ENCODE measurements around the gene KRTAP10-6. TPM values are rescaled to one million over a fixed set of nuclear protein-coding genes. Genes with fewer than 3 reads are reported as not detected.
"Not testable (repeated sequence)": the region's sequence is repeated elsewhere in the genome, so short reads cannot be mapped to it uniquely, and the experiment has no call there.

KRTAP10-6 gene
- total RNA-seq, 2 experiments from 2014 or later: not detected

- Histone ChIP-seq H3K4me3 (ENCODE audit: low read depth, low read length, poor library complexity, severe bottlenecking) (no peak overlapping the region), H3K36me3 (ENCODE audit: insufficient read depth, low read length) (no peaks in the 10 kb centered on the region), H3K79me2 (ENCODE audit: insufficient read depth, low read depth, low read length) (no peaks in the 10 kb centered on the region), H3K4me1 (ENCODE audit: insufficient read depth, low read length, poor library complexity, severe bottlenecking) (no peaks in the 10 kb centered on the region), H2AFZ (ENCODE audit: low read length) (no peak overlapping the region), H3K4me2 (ENCODE audit: low read length) (no peak overlapping the region), H3K9me2 (ENCODE audit: insufficient read depth, low read length) (no peaks in the 10 kb centered on the region), H3K9me3 (ENCODE audit: low read length) (no peaks in the 10 kb centered on the region), H3K27ac (ENCODE audit: low read depth, low read length, poor library complexity, severe bottlenecking) (no peak overlapping the region), H4K20me1 (ENCODE audit: insufficient read depth, low read length) (no peaks in the 10 kb centered on the region)
- DNase-seq (ENCODE audit: low spot score): no peak
- no peak for TF ChIP-seq EZH2phosphoT487 (IDR thresholded peaks at IDR 0.05; ENCODE audit: borderline replicate concordance, low read depth, low read length)
- TF ChIP-seq, protein P1, sequence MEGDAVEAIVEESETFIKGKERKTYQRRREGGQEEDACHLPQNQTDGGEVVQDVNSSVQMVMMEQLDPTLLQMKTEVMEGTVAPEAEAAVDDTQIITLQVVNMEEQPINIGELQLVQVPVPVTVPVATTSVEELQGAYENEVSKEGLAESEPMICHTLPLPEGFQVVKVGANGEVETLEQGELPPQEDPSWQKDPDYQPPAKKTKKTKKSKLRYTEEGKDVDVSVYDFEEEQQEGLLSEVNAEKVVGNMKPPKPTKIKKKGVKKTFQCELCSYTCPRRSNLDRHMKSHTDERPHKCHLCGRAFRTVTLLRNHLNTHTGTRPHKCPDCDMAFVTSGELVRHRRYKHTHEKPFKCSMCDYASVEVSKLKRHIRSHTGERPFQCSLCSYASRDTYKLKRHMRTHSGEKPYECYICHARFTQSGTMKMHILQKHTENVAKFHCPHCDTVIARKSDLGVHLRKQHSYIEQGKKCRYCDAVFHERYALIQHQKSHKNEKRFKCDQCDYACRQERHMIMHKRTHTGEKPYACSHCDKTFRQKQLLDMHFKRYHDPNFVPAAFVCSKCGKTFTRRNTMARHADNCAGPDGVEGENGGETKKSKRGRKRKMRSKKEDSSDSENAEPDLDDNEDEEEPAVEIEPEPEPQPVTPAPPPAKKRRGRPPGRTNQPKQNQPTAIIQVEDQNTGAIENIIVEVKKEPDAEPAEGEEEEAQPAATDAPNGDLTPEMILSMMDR (conservative IDR thresholded peaks at IDR 0.05; ENCODE audit: low read length): no peak
- CTCF ChIA-PET (ENCODE audit: unreplicated experiment): no interaction called here
- intact Hi-C loops (cut with micrococcal nuclease; ENCODE audit: unreplicated experiment): no loop called here
- POLR2A ChIA-PET: no interaction called here
- no TSS peak for BruUV-seq (replicated peaks)
Measured at GRCh38 chr21:44639331-44639655, 47.0 kb upstream of the KRTAP10-6 start.

DNA sequence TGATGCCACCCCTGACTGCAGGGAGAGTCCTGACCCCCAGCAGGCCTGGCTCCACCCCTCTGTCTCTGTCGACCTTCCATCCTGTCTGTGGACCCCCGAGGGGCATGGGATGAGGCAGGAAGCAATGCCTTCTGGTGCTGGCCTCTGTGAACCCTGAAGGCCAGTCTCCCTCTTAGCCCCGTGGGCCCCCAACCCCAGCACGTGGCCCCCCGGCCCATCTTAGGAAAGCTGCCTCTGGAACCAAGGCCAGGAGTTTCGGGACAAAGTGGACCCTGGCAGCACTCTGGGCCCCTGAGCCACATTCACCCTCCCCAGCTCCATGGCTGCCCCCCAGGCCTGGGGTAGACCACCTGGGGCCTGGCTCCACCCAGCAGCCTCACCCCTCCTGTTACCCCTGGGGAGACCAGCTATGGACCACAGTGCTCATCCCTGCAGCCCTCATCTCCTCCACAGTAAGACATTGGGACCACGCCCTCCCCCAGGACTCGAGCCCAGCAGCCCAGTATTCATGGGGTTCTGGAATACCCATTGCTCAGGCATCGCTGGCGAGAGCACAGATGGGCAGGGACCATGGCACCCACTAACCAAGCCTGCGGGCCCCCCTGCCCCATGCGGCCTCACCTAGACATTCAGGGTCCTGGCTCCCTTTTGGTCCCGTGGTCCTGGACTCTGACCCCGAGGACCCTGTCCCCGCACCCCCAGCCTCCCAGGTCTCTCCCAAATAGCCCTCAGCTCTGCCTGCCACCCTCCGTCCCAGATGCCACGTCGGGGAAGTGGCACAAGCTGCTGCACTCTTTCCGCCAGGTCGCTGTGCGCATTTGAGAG, 46.4 kb upstream of the KRTAP10-6 start:
- H3K9me3 ChIP-seq (ENCODE audit: low read length); H2AFZ ChIP-seq (ENCODE audit: low read length); BruUV-seq (replicated peaks); intact Hi-C loops (cut with micrococcal nuclease; ENCODE audit: unreplicated experiment); POLR2A ChIA-PET; H3K27ac ChIP-seq (ENCODE audit: low read depth, low read length, poor library complexity, severe bottlenecking); H3K4me2 ChIP-seq (ENCODE audit: low read length); H3K79me2 ChIP-seq (ENCODE audit: insufficient read depth, low read depth, low read length); H3K4me3 ChIP-seq (ENCODE audit: low read depth, low read length, poor library complexity, severe bottlenecking); H3K4me1 ChIP-seq (ENCODE audit: insufficient read depth, low read length, poor library complexity, severe bottlenecking); CTCF ChIA-PET (ENCODE audit: unreplicated experiment); H3K36me3 ChIP-seq (ENCODE audit: insufficient read depth, low read length); H4K20me1 ChIP-seq (ENCODE audit: insufficient read depth, low read length); DNase-seq (ENCODE audit: low spot score); H3K9me2 ChIP-seq (ENCODE audit: insufficient read depth, low read length): not testable (repeated sequence)

DNA sequence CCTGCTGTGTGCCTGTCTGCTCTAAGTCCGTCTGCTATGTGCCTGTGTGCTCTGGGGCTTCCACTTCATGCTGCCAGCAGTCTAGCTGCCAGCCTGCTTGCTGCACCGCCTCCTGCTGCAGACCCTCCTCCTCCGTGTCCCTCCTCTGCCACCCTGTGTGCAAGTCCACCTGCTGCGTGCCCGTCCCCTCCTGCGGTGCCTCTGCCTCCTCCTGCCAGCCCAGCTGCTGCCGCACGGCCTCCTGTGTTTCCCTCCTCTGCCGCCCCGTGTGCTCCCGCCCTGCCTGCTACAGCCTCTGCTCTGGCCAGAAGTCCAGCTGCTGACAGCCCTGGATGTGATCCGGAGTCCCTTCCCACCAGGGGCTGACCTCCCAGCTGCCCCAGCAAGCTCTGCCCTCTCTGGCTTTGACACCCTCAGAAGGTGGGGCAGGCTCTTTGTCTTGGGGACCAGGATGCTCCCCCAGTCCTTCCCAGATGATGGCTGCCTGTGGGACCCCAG, 45.6 kb upstream of the KRTAP10-6 start:
- BruUV-seq (replicated peaks); CTCF ChIA-PET (ENCODE audit: unreplicated experiment); H4K20me1 ChIP-seq (ENCODE audit: insufficient read depth, low read length); H3K9me2 ChIP-seq (ENCODE audit: insufficient read depth, low read length); H3K4me3 ChIP-seq (ENCODE audit: low read depth, low read length, poor library complexity, severe bottlenecking); DNase-seq (ENCODE audit: low spot score); H2AFZ ChIP-seq (ENCODE audit: low read length); H3K36me3 ChIP-seq (ENCODE audit: insufficient read depth, low read length); intact Hi-C loops (cut with micrococcal nuclease; ENCODE audit: unreplicated experiment); H3K27ac ChIP-seq (ENCODE audit: low read depth, low read length, poor library complexity, severe bottlenecking); H3K4me2 ChIP-seq (ENCODE audit: low read length); H3K79me2 ChIP-seq (ENCODE audit: insufficient read depth, low read depth, low read length); H3K4me1 ChIP-seq (ENCODE audit: insufficient read depth, low read length, poor library complexity, severe bottlenecking); H3K9me3 ChIP-seq (ENCODE audit: low read length); POLR2A ChIA-PET: not testable (repeated sequence)

Measured in OCI-LY7 (cell line).